ENCODE measurements around the gene AIF1L.

The AIF1L gene

GRCh38 chr9:131076347-131077195 is 19.8 kb upstream of the AIF1L start:
- DNase-seq (ENCODE audit: low read depth in 2 of 2), result no peak

GRCh38 chr9:131078427-131079366 is 17.6 kb upstream of the AIF1L start:
- DNase-seq (ENCODE audit: low read depth in 2 of 2), result no peak

GRCh38 chr9:131080589-131080988 is 15.7 kb upstream of the AIF1L start:
- DNase-seq (ENCODE audit: low read depth in 2 of 2), result no peak

GRCh38 chr9:131081868-131082267 is 14.5 kb upstream of the AIF1L start:
- DNase-seq (ENCODE audit: low read depth in 2 of 2), result no peak

GRCh38 chr9:131082774-131083512 is 13.4 kb upstream of the AIF1L start:
- no peak for DNase-seq (ENCODE audit: low read depth in 2 of 2)

DNA sequence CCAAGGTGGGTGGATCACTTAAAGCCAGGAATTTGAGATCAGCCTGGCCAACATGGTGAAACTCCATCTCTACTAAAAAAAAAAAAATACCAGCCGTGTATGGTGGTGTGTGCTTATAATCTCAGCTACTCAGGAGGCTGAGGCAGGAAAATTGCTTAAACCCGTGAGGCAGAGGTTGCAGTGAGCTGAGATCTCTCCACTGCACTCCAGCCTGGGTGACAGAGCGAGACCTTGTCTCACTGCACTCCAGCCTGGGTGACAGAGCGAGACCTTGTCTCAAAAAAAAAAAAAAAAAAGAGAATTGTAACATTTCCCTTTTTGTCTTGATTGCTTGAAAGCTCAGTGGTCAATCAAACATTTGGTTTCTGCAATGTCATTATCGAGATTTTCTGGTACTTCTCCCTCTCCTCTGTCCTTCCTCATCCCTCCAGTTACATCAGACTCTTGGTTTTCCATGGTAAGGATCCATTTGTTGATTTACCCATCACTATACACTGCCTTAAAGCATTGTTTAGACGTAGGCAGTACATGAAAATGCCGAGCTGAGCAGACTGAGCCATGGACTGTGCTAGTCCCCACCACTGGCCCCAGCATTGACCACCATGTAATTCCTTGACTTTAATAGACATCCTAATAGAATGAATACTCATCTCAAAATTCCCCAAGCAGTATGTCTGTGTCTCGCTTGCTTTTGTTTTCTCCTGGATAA is 11.5 kb upstream of the AIF1L start:
- no peak for DNase-seq (ENCODE audit: low read depth in 2 of 2)

DNA sequence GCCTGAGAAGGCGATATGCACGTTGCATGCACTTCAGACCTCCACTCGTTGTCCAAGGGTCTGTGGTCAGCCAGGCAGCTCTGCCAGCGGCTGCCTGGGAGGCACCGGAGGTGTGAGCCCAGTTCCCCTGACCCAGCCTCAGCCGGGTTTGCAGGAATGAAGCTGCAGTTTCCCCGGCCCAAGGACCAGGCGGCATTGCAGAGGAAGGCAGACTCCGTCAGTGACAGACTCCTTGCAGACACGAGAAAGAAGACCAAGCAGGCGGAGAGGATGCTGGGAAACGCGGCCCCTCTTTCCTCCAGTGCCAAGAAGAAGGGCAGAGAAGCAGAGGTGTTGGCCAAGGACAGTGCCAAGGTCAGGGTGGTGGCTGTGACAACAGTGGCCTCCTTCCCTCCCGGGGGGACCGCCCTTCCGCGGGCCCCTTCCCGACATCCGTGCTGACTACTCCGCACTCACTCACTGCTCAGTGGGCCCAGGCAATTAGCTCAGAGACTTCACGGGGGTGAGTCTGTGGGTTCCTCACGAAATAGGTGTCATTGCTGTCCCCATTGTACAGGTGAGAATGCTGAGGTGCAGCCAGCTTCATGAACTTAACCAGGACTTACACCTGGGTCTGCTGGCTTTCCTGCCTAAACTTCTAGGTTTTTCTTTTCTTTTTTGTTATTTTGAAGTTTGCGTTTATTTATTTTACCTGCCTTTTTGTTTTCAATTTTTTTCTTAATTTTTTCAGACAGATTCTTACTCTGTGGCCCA is 10.8 kb upstream of the AIF1L start:
- DNase-seq (ENCODE audit: low read depth in 2 of 2), result no peak

DNA sequence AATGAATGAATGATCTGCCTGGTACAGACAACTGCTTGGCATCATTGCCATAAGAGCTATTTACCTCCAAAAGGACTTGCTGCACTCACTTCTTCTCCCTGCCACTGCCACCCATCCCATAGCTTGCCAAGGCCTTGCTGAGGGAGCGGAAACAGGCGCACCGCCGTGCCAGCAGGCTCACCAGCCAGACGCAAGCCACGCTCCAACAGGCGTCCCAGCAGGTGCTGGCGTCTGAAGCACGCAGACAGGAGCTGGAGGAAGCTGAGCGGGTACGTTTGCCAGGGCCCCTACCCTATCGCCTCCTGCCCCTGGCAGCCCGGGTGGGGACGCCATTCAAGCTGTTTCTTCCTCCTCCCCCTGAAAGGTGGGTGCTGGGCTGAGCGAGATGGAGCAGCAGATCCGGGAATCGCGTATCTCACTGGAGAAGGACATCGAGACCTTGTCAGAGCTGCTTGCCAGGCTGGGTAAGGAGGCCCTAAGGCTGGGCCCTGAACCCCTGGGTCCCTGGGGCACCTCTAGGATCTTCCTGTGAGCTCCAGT is 8.9 kb upstream of the AIF1L start:
- DNase-seq (ENCODE audit: low read depth in 2 of 2), result no peak

GRCh38 chr9:131090025-131090787 is 6.1 kb upstream of the AIF1L start:
- no peak for DNase-seq (ENCODE audit: low read depth in 2 of 2)

DNA sequence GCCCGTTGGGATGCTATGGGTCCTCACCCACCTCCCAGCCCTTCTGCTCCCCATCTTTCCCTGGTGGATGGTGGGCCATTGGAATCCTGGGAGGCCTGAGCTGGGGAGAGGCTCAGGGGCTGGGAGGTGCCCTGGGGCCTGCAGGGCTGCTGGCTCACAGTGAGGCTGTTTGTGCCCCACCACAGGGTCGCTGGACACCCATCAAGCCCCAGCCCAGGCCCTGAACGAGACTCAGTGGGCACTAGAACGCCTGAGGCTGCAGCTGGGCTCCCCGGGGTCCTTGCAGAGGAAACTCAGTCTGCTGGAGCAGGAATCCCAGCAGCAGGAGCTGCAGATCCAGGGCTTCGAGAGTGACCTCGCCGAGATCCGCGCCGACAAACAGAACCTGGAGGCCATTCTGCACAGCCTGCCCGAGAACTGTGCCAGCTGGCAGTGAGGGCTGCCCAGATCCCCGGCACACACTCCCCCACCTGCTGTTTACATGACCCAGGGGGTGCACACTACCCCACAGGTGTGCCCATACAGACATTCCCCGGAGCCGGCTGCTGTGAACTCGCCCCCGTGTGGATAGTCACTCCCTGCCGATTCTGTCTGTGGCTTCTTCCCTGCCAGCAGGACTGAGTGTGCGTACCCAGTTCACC is 4.9 kb upstream of the AIF1L start:
- no peak for DNase-seq (ENCODE audit: low read depth in 2 of 2)

DNA sequence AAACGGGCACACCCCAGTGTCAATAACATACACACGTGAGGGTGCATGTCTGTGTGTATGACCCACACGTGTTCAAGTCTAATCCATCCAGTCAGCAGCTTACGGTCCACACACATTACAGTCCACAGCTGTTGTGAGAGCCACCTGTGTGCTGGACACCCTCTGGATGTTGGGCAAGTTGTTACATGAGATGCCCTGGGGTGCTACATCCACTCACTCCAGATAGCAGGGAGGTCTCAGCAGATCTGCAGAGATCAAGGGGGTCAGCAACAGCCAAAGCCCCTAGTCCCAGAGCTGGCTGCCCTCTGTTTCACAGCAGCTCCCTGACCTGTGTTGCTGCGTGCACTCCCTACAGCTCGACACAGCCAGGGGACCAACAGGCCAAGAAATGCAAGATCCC is 4.3 kb upstream of the AIF1L start:
- no peak for DNase-seq (ENCODE audit: low read depth in 2 of 2)

GRCh38 chr9:131092548-131093440 is 3.5 kb upstream of the AIF1L start:
- no peak for DNase-seq (ENCODE audit: low read depth in 2 of 2)

GRCh38 chr9:131094015-131094414 is 2.3 kb upstream of the AIF1L start:
- no peak for DNase-seq (ENCODE audit: low read depth in 2 of 2)

DNA sequence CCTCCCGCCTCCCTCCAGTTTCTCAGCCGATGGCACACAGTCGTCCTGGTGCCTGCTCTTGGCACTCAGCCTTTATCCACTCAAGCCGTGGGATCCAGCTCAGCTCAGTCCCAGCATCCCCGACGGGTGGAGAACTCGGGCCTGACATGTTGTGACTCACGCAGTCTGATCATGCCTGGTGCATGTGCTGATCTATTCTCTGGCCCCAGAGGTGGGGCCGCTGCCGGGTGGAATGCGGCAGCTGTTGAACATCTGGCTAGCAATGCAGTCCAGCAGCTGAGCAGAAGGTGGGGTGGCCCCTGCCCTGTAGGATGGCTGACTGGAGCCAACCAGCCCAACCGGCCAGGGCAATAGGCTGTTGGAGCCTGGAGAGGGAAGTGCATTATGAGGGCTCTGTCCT is 1.7 kb upstream of the AIF1L start:
- no peak for DNase-seq (ENCODE audit: low read depth in 2 of 2)

- no peak for DNase-seq (ENCODE audit: low read depth in 2 of 2)
Observed at GRCh38 chr9:131095666-131096268, 564 bp upstream of the AIF1L start.

DNA sequence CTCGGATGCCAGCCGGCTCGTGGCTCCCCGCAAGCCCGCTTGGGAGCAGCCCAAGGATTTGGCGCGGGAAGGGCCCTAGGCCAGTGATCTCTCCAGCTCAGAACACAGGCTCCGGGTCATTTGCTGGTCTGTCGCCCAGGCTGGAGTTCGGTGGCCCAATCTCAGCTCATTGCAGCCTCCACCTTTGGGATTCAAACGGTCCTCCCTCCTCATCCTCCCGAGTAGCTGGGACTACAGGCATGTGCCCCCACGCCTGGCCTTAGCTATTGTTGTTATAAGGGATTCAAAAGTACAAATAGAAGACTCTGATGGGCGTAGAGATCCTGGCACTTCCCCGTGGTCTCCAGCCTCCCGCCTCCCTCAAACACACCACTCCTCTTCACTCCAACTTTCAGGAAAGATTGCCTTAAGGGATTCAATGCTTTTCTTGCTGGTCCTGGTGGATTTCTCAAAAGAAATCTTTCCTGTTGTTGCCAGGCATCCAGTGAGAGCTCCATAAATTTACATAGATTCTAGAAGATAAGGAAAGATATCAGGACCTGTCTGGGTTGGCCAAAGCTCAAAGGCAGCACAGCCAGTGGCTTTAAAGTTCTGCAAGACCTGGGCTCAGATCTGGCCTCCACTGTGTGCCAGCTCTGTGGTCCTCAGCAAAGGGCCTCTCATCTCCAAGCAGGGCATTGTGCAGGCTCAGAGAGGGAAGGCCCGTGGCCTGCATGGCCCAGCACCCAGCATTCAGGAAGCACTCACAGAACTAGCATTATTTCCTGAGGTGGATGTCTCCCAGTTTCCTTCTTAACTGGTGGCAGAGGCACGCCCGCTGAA is 1.0 kb downstream of the AIF1L start:
- DNase-seq (ENCODE audit: low read depth in 2 of 2), result no peak

DNA sequence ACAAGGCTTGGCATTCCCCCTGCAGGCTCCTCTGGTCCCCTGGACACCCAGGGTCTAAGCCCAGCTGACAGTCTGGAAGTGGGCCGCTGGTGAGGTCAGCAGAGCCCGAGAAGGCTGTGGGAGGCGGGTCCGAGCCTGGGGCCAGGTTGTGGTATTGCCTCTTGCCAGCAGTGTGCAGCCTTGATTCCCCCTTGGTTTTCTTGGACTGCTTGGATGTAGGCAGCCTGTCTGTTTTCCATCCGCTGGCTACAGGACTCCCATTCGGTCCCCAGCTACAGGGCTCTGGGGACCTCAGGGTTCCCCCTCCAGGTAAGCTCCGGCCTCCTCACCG is 1.6 kb downstream of the AIF1L start:
- DNase-seq (ENCODE audit: low read depth in 2 of 2), result no peak
